Endothelial cell of umbilical vein (primary cell): Measurements from ENCODE around the gene KAT7.

Experiments used
- CTCF ChIP-seq, 2 donors: IDR thresholded peaks; 1 replicate in 1 of 2; 2 replicates in 1 of 2; pipeline ENCODE4 v1.5.1; 2011; ENCODE audit warnings: low read length in 2 of 2, mild to moderate bottlenecking in 2 of 2, moderate library complexity in 2 of 2, control low read depth in 1 of 2, inconsistent platforms in 1 of 2, low read depth in 1 of 2; ENCODE audit not compliant: insufficient read depth in 1 of 2; ENCODE audit errors: extremely low read depth in 1 of 2
- EZH2 ChIP-seq: IDR thresholded peaks from 2 replicates; pipeline ENCODE4 v1.6.1; 2012; ENCODE audit warnings: borderline replicate concordance, low read depth, mild to moderate bottlenecking, moderate library complexity, low read length, inconsistent platforms; ENCODE audit not compliant: severe bottlenecking
- FOS ChIP-seq: IDR thresholded peaks from 2 replicates; pipeline ENCODE4 v1.6.1; 2011; ENCODE audit warnings: mild to moderate bottlenecking, low read length, moderate library complexity, borderline replicate concordance; ENCODE audit not compliant: insufficient read depth
- MAX ChIP-seq: IDR thresholded peaks from 2 replicates; pipeline ENCODE4 v1.6.1; 2011; ENCODE audit not compliant: insufficient read depth, insufficient read length
- MYC ChIP-seq: IDR thresholded peaks from one replicate; pipeline ENCODE4 v1.6.1; 2011; ENCODE audit warnings: mild to moderate bottlenecking, low read depth, low read length
- POLR2A ChIP-seq: IDR thresholded peaks from 2 replicates; pipeline ENCODE4 v1.6.1; 2012; ENCODE audit warnings: low read depth, mild to moderate bottlenecking, control low read depth, low read length
- POLR2AphosphoS5 ChIP-seq: IDR thresholded peaks from 2 replicates; pipeline ENCODE4 v1.6.1; 2012; ENCODE audit warnings: low read depth, mild to moderate bottlenecking, control low read depth, low read length, moderate library complexity; ENCODE audit not compliant: insufficient read depth

DNA sequence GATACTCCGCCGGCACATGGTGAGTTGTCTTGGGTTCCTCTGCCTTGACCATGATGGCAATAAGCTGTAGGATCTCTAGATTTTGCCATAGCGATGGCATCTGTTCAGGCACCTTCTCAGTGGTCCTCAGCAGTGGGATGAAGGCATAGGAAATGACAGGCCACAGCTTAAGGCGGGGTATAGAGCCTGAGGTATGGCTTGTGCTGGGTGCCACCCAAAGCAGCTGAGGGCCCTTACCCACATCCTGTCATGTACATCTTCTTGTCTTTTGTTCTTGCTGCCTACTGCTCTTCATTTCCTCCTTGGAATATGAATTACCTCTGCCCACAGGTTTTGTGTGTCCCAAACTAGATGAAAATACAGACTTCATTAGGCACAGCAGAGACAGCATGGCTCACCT, 29.5 kb downstream of the KAT7 start:
- TF ChIP-seq EZH2 (no peak), POLR2A (no peak), POLR2AphosphoS5 (no peak), CTCF (IDR thresholded peaks at IDR 0.05; ENCODE audit: extremely low read depth in 1 of 2, insufficient read depth in 1 of 2, low read depth in 1 of 2, low read length in 2 of 2) (no peak), MYC (no peak), MAX (no peak), FOS (no peak)
